GM18861 (cell line): Measurements from ENCODE around the gene RBBP8NL.
"Not testable (repeated sequence)": the region's sequence is repeated elsewhere in the genome, so short reads cannot be mapped to it uniquely, and the experiment has no call there.

Experiments
- ATAC-seq: cut with Tn5 transposase; IDR thresholded peaks from one replicate; pipeline ENCODE4 v1.9.1; 2021; ENCODE audit not compliant: unreplicated experiment

The RBBP8NL gene

DNA sequence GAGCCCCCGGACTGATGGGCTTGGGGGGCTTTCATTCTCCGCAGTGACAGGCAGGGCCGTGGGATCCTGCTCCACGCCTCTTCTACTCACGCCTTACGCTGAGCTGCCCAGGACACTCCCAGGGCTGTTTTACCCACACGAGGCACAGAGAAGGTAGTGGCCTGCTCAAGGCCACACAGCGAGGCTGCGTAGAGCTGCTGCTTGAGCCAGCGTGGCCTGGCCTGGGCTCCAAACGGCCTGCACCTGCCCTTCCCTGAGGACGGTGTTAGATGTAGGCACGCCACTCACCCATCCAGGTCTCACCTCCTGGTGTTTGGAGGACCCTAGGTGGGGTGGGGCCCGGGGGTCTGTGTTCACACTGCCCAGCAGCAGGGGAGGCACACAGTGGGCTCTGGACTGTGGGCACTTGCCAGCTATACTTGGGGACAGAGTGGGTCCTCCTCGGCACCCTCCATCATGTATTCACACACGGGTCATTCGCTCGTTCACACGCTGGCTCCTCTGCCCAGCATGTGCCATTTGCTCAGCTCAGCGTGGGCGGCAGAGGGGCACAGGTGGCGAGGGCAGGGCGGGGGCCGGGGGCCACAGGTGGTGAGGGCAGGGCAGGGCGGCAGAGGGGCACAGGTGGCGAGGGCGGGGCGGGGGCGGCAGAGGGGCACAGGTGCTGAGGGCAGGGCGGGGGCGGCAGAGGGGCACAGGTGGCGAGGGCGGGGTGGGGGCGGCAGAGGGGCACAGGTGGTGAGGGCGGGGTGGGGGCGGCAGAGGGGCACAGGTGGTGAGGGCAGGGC lies 18.4 kb upstream of the RBBP8NL start:
- ATAC-seq = no peak

DNA sequence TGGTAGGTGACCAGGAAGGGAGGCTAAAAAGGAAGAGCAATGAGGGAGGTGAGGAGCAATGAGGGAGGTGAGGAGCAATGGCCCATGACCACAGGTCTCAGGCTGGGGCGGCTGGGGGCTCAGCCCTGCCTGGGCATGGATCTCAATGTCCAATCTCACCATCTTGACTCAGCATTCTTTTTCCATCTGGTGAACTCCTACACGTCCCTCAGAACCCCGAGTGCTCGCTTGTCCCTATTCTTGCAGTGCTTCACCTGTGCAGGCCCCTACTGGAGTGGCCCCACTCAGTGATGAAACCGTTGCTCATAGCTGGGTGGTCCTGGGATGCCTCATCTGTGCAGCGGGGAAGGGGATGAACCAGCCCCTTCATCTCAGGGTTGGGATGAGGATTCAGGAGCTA lies 16.9 kb upstream of the RBBP8NL start:
- no peak for ATAC-seq

DNA sequence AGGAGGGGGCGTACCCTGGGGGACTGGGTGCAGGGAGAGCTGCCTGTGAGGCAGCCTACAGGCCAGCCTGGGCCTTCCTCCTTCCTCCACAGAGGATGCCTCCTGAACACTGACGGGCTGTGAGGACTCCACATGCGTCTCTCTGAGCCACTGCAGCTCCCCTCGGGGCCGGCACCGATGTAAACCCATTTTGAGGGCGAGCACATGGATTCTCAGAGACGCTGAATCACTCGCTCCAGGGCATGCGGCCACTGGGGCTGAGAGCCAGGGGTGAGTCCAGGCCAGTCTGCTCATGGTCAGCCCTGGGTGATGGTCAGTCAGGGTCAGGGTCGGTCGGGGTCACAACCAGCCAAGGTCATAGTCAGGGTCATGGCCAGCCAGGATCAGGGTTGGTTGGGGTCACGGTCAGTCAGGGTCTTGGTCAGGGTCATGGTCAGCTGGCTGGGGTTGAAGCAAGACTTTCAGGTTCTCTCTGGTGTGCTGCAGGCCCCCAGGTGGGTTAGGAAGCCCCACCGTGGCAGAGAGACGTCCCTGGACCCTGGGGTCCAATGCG lies 14.7 kb upstream of the RBBP8NL start:
- no peak for ATAC-seq

DNA sequence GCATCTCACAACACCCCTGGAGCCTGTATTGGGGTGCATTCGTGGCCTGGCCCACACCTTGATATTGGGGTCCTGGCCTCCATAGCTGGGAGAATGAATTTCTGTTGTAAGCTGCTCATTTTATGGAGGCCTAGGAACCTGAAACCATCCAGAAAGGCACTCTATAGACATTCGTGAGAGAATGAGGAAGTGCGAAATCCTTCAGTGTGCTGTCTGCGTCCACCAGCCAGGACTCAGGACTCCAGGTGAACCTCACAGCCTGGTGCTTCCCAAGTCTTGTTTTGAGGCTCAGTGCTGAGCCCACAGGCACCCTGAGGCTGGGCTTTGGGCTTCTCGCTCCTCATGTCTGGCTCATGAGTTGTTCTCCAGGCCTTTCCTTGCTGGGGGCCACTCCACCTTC lies 11.9 kb upstream of the RBBP8NL start:
- ATAC-seq = no peak

DNA sequence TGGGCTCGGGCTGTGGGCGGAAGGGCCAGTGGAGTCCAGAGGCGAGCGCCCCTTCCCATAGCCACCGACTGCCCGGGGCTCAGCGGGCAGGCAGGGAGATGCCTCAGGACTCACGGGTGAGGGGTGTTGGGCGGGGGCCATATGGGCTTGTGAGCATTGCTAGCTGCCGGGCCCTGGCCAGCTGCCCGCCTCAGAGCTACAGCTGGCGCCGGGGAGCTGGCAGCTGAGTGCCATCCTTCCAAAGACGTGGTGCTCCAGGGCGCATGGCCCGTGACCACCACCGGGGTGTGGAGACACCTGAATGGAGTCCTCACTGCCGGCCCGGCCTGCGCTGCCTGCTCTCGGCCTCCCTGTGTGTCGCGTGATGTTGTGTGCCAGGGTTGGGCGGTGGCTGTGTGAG lies 10.6 kb upstream of the RBBP8NL start:
- ATAC-seq = no peak

DNA sequence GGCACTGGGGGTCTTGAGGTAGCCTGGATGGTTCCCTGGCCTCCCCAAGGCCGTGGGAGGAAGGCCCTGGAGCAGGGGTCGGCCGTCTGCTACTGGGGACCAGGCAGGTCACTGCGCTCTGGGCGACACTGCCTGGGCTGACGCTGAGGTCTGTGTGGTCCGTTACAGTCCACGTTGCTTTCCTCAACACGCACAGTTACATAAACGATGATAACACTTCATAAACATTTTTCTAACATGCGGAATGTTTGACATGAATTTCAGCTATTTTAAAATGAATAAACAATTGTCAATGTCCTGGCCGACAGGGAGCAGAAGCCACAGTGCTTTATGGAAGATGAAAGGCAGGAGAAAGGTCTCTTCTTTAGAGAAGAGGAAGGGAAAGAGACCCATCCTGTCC lies 10.2 kb upstream of the RBBP8NL start:
- ATAC-seq = no peak

DNA sequence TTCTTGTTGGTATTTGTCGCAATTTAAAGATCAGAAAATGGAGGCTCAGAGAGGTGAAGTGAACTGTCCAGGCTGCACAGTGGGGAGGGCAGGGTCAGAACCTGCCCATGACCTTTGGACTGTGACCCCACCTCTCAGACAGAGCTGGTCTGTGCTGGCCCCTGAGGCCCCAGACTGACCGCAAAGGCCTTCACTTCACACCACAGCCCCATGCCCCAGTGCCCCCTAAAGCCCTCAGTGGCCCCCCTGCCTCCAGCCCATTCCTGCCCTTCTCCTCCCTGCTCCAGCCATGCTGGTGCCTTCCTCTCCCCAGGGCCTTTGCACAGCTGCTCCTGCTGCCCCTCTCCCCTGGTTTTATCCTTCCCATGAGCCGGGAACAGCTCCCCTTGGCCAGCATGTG lies 9.4 kb upstream of the RBBP8NL start:
- ATAC-seq = no peak

DNA sequence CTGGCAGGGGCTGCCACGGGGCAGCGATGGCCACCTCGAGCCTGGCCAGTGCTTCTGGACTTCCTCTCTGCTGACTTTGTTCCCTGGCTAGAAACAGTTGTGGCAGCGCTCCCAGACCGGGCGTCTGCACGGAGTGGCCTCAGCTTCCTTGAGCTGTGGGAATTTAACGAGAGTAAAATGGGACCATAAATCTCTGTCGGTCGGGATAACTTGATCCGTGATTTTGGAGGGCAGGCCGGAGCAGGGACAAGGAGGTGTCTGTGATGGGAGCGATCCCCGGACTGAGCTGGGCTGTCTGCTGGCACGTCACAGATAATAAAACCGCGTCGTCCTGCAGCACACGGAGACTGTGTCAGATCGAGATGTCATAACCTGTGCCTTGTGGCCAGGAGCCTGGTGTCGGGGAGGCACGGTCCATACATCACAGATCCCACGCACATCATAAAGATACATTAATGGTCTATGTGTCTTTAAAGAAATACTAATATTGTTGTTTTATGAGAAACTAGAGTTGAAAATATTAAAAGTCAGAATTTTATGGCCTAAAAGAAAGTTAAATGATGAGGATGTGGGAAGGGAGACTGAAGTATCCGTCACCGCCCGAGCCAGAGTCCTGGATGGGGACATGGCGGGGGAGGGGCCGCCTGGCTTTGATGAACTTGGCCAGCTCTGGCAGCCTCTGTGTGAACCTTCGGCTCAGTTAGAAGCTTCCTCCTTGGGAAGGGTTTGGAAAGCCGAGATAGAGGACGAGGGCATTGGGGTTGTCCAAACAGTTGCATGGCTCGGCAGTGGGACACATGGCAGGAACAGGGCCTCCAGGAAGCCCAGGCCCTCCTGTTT lies 6.5 kb upstream of the RBBP8NL start:
- ATAC-seq = no peak

DNA sequence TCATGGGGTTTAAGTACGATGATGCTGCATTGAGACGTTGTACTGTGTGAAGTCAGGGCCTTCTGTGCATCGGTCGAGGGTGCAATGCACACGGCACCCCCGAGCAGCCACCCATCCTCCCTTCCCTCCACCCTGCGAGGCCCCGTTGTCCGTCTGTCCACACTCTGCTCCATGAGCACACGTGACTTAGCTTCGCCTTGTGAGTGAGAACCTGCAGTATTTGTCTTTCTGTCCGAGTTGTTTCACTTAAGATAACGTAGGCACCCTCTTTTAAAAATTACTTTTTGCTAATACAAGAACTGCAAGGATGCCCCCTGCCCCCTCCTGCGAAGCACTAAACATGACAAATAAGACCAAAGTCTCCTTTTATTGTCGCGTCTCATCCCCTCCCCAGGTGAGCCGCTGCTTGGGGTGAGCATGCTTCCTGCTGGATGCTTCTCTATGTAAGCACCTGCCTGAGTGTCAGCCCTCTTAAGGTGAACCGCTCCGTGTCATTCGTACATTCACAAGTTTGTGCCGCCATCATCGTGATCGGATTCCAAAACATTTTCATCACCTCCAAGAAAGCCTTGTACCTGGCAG lies 3.6 kb upstream of the RBBP8NL start:
- ATAC-seq = no peak

DNA sequence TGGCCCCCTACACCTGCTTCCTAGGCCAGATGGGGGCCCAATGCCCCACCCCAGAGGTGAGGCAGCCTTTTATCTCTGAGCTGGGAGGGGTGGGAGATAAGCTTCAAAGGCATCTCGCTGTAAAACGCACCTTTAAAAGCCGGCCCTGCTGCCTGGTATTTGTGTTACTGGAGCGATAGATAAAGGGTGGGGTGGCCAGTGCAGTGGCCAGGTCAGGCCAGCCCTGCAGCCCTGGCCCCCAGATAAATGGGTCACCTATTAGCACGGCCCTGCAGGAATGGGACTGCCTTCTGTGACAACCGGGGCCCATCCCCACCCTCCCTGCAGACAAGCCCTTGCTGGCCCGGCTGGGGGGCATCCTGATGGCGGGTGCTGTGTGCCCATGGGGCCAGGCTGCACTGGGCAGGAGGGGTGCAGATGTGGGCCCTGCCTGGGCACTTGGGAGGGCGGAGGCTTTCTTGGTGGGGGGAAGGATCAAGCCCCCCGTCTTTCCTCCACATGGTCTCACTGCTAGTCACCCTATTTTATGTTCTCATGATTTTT lies 3.0 kb upstream of the RBBP8NL start:
- no peak for ATAC-seq

DNA sequence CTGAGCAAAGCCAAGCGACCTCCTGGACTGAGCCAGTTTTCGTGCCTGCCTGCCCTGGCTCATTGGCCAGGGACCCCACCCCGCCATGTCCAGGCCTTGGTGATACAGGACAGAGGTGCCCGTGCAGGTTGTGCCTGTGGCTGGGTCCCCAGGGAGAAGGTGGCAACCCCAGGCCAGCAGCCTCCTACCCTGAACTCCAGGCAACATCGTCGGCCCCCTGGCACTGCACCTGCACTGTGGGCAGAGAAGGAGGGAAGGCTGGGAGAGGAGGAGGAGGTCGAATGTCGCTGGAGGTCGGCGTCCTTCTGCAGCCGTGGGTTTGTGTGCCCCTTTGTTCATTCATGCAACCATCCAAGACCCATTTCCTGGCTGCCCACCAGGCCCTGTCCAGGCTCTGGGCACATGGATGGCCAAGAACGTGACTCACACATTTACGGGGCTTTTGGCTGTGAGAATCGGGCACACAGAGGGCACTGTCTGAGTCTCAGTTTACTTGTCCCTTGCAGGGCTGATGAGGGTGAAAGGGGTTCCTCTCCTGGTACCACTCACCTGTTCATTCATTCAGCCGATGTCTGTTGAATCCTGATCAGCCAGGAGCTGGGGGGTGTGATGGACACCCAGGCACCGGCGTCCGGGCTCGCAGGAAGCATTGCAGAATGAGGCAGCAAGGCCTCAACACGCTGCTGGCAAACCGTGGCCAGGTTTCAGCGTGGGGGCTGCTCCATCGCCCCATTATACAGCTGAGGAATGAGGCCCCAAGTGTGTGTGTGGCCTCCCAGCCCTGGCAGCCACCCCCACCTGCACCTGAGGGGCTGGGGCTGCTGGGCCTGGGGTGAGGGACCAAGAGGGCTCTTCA lies 2.3 kb upstream of the RBBP8NL start:
- ATAC-seq = no peak

DNA sequence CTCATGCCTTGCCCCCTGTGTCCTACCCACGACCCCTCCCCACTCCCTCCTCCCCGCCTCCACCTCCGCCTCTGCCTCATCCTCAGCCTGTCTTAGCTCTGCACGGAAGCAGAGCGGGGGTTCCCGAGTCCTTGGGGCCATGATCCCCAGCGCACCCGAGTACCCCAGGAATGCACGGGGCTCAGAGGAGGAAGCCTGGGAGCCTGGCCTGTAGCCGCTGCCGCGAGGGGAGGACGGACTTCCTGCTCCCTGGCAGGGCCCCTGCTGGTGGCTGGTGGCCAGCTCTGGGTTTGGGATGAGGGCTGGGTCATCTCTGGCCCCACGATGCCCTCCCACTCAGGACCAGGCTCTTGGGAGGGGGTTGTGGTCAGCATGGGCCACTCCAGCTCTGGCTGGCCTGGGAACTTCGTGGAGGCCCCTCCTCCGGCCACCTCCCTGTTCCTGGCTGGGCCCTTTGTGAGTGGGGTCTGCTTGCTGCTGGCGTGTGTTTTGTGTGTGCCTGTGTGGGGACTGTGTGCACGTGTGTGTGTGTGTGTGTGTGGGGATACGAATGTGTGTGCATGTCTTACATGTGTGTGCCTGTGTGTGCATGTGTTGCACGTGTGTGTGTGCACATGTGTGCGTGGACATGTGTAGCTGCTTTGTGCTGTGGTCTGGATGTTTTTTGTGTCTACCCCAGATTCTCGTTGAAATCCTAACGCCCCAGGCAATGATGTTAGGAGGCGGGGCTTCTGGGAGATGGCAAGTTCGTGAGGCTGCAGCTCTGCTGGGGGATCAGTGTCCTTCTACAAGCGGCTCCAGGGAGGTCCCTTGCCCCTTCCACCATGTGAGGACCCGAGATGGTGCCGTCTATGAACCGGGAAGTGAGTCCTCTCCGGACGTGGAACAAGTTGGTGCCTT lies 1.3 kb upstream of the RBBP8NL start:
- ATAC-seq = no peak

DNA sequence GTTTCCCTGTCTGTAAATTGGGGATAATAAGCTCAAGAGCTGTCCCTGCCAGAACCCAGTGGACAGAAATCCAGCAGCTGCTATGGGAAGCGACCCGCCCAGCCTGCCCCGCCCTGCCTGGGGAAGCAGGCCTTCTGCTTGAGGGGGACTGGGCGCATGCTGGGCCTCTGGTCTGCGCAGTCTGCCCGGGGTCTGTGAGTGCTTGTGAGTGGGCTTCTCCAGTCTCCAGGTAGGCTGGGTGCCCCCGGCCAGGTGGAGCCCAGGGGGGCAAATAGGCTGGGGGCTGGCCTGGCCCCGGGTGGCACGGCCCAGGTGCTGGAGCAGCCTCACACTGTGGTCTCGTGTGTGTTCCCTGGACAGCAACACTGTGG lies 648 bp upstream of the RBBP8NL start:
- no peak for ATAC-seq

DNA sequence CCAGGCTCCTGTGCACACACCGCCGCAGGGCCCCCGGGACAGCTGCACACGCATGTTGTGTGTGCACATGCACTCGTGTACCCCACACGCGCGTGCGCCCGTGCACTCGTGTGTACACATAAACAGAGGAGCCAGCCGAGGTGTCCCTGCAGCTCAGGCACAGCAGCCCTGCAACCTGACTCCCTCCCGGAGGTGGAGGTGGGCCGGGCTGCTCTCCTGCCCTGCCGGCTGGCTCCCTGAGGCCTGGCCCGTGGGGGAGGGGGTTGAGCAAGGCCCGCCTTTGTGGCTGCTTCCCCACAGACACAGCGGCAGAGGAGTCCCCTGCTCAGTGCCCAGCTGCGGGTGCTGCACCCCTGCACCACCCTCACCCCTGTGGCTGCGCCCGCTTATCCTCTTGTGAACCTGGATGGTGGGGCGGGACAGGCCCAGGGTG lies 624 bp downstream of the RBBP8NL start:
- no peak for ATAC-seq

DNA sequence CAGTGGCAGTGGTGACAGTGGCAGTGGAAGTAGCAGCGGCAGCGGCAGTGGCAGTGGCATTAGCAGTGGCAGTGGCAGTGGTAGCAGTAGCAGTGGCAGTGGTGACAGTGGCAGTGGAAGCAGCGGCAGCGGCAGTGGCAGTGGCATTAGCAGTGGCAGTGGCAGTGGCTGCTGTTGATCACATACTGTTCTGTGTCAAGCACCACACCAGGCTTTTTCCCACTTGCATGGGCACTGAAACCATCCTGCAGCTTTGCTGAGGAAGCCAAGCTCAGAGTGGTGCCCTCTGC lies 1.3 kb downstream of the RBBP8NL start:
- not testable (repeated sequence) for ATAC-seq

DNA sequence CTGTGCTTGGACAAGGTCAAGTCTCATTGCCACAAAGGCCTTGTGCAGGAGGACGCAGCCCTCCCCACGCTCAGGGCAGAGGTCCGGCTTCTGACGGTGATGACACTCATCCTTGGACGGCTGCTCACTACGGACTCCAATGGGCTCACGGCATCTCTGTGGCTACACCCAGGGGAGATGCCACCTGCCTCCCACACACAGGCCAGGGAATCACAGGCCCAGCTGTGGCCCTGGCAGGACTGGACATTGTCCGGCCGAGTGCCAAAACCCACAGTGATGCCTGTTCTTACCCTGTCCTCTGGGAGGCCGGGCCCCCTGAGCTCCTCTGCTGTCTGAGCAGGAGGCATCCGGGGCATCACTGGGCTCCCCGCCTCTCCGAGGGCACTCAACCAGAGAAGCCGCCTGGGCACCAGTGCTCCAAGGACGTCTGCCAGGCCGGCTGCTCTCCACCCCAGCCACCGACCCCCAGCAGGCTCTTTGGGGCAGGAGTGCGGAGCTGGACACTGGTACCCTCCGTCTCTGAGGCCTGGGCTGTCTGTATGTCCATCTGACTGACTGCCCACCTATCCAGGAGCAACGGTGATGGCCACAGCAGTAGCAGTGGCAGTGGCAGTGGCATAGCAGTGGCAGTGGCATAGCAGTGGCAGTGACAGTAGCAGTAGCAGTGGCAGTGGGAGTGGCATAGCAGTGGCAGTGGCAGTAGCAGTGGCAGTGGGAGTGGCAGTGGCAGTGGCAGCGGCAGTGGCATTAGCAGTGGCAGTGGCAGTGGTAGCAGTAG lies 1.9 kb downstream of the RBBP8NL start:
- ATAC-seq = no peak

DNA sequence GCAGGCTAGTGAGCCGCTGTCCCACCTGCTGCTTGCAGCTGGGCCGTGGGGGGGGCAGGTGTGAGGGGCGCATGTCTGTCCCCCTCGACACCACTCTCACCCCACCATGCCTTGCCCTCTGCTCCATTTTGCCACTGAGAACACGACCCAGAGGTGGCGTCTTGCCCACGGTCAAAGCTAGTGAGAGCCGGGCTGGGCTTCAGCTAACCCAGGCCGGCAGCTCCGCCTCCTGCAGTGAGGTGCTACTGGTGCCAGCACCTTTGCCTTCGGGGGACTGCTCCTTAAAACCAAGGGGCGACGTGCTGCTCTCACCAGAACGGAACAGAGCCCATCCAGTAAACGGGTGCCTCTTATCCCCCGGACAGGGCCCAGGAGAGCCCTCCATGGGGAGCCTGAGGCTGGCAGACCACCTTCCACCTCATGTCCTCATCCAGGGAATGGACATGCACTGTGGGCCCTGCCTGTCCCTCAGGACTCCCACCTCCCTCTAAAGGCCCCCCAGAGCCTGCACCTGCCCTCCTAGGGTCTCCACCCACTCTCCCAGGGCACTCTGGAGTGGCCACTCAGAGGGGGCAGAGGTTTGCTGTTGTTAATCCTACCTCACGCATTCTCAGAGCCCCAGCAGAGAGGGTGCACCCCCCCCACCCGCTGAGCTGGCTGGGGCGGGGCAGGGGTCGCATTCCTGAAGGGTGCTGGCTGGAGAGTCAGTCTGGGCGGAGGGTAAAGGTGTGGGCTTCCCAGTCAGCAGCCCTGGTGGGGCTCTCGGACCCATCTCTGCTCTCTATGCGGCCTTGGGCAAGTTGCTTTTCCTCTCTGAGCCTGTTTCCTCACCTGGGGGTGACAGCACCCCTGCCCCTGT lies 2.9 kb downstream of the RBBP8NL start:
- no peak for ATAC-seq

DNA sequence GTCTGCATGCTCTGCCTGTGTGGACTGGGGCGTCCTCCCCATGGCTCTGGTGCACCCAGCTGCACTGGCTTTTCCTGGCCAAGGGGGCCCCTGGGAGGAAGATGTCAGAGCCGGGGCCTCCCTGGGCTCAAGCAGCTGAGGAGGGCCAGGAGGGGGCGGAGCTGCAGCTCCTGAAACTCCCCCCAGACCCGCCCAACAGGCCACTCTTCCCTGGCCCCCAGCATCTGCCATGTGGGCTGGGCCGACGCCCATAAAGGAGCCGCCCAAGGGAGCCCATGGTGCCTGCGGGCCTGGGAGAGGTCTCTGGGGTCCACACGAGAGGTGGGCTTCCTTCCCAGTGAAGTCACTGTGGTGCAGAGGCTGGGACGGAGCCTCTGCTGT lies 4.0 kb downstream of the RBBP8NL start:
- ATAC-seq = no peak
